WTC11 (cell line): ENCODE measurements around the gene QSOX2. TPM values are rescaled to one million over a fixed set of nuclear protein-coding genes. Genes with fewer than 3 reads are reported as not detected.

Experiments used
- ATAC-seq: fragments of 200-7000 bp; cut with Tn5 transposase; 2 replicates; pipeline ENCODE4 v1.10.0; 2021; ENCODE audit warnings: mild to moderate bottlenecking, moderate library complexity
- CTCF ChIA-PET: fragments of 300-600 bp; sonication (Branson Sonifier 250); formaldehyde crosslinking; loops from one replicate; lab custom pipeline; 2021; ENCODE audit warnings: antibody characterized with exemption; lab: Charles Lee
- POLR2A ChIA-PET: fragments of 350-600 bp; sonication (Branson Sonifier 250); formaldehyde crosslinking; loops from one replicate; lab custom pipeline; 2021; ENCODE audit warnings: antibody characterized with exemption; lab: Charles Lee
- DNase-seq: peaks from one replicate; pipeline ENCODE4 v3.0.0; 2021; ENCODE audit warnings: low spot score
- H3K27ac Mint-ChIP-seq: 2 replicates; pipeline ENCODE4 v1.8.0; 2021; ENCODE audit warnings: mixed read lengths
- H3K27me3 Mint-ChIP-seq: 2 replicates; pipeline ENCODE4 v1.8.0; 2021; ENCODE audit warnings: low read depth, mild to moderate bottlenecking, moderate library complexity, mixed read lengths
- H3K36me3 Mint-ChIP-seq: 2 replicates; pipeline ENCODE4 v1.8.0; 2021; ENCODE audit warnings: mixed read lengths
- H3K4me1 Mint-ChIP-seq: 2 replicates; pipeline ENCODE4 v1.8.0; 2022; ENCODE audit warnings: mixed read lengths
- H3K4me3 Mint-ChIP-seq: 2 replicates; pipeline ENCODE4 v1.8.0; 2021; ENCODE audit warnings: mild to moderate bottlenecking, moderate library complexity, mixed read lengths
- H3K9me3 Mint-ChIP-seq: 2 replicates; pipeline ENCODE4 v1.8.0; 2021; ENCODE audit warnings: mixed read lengths
- CREB1 ChIP-seq: sonication (generic); formaldehyde crosslinking; IDR thresholded peaks from 2 replicates; pipeline ENCODE4 v1.8.0; 2023; ENCODE audit warnings: mild to moderate bottlenecking, missing genetic modification reagents
- CREM ChIP-seq: sonication (generic); formaldehyde crosslinking; IDR thresholded peaks from 2 replicates; pipeline ENCODE4 v1.8.1; 2022; ENCODE audit warnings: mild to moderate bottlenecking, missing genetic modification reagents, moderate library complexity
- GABPB1 ChIP-seq: sonication (generic); formaldehyde crosslinking; IDR thresholded peaks from 2 replicates; pipeline ENCODE4 v1.8.1; 2023; ENCODE audit warnings: mild to moderate bottlenecking, missing genetic modification reagents
- GRHL2 ChIP-seq: fragments of 250-450 bp; sonication (Bioruptor Pico); IDR thresholded peaks from 2 replicates; pipeline ENCODE4 v1.8.0; 2022; ENCODE audit warnings: mild to moderate bottlenecking, moderate library complexity; ENCODE audit not compliant: insufficient replicate concordance, severe bottlenecking
- HMGA2 ChIP-seq: fragments of 250-450 bp; sonication (Bioruptor Pico); IDR thresholded peaks from 2 replicates; pipeline ENCODE4 v1.4.0; 2021; ENCODE audit warnings: mild to moderate bottlenecking, moderate library complexity
- KAT7 ChIP-seq: sonication (generic); formaldehyde crosslinking; IDR thresholded peaks from 2 replicates; pipeline ENCODE4 v1.8.1; 2023; ENCODE audit warnings: missing genetic modification reagents, mild to moderate bottlenecking, borderline replicate concordance
- SMAD3 ChIP-seq: sonication (generic); formaldehyde crosslinking; IDR thresholded peaks from 2 replicates; pipeline ENCODE4 v1.8.0; 2022; ENCODE audit warnings: missing genetic modification reagents, mild to moderate bottlenecking, borderline replicate concordance
- ZNF396 ChIP-seq: fragments of 250-450 bp; sonication (Bioruptor Pico); IDR thresholded peaks from 2 replicates; pipeline ENCODE4 v1.8.0; 2021; ENCODE audit warnings: mild to moderate bottlenecking, moderate library complexity, borderline replicate concordance
- total RNA-seq: library from RNA; stranded (reverse); gene quantifications from 3 replicates; pipeline ENCODE4 v1.2.3, GENCODE V29; 2021
- TF ChIP-seq, protein P1 (sequence below): sonication (generic); formaldehyde crosslinking; conservative IDR thresholded peaks from 2 replicates; pipeline ENCODE4 v1.8.1; 2022; ENCODE audit warnings: mild to moderate bottlenecking, missing genetic modification reagents
- TF ChIP-seq, protein P2 (sequence below): sonication (generic); formaldehyde crosslinking; IDR thresholded peaks from 2 replicates; pipeline ENCODE4 v1.8.0; 2023; ENCODE audit warnings: missing genetic modification reagents
- TF ChIP-seq, protein P3 (sequence below): sonication (generic); formaldehyde crosslinking; IDR thresholded peaks from 2 replicates; pipeline ENCODE4 v1.8.0; 2022; ENCODE audit warnings: missing genetic modification reagents
- TF ChIP-seq, protein P4 (sequence below): sonication (generic); formaldehyde crosslinking; IDR thresholded peaks from 2 replicates; pipeline ENCODE4 v1.8.0; 2023; ENCODE audit warnings: missing genetic modification reagents, mild to moderate bottlenecking, borderline replicate concordance
- TF ChIP-seq, protein P5 (sequence below): sonication (generic); formaldehyde crosslinking; IDR thresholded peaks from 2 replicates; pipeline ENCODE4 v1.8.1; 2023; ENCODE audit warnings: mild to moderate bottlenecking, missing genetic modification reagents, moderate library complexity
- TF ChIP-seq, protein P6 (sequence below): sonication (generic); formaldehyde crosslinking; IDR thresholded peaks from 2 replicates; pipeline ENCODE4 v1.8.1; 2023; ENCODE audit warnings: mild to moderate bottlenecking, missing genetic modification reagents
- TF ChIP-seq, protein P7 (sequence below): sonication (generic); formaldehyde crosslinking; IDR thresholded peaks from 2 replicates; pipeline ENCODE4 v1.8.0; 2022; ENCODE audit warnings: mild to moderate bottlenecking, missing genetic modification reagents
- TF ChIP-seq, protein P8 (sequence below): fragments of 250-450 bp; sonication (Bioruptor Pico); IDR thresholded peaks from 2 replicates; pipeline ENCODE4 v1.8.0; 2021; ENCODE audit warnings: mild to moderate bottlenecking

QSOX2 gene
- total RNA-seq, 1 experiment from 2014 or later: 33.2 TPM

DNA sequence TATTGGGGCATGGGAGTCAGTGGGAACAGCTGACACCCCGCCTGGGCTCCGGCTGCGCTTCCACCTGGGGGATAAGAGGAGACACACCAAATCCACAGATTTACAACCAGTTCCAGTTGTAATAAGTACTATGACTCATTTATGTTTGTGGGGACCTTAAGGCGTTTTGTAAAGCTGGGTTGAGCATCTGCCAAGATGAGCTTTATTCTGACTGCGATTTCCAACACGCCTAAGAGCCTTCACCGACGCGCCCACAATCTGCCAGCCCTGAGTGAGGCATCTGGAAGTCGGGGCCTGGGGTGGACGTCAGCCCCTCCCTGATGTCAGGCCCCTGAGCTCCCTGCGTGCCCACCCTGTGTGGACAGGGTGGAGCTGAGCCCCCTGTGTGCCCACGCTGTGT, 26.3 kb downstream of the QSOX2 start:
- H3K4me3 Mint-ChIP-seq: no peak overlapping the region
- no peak for TF ChIP-seq CREB1 (CRISPR knock-in tag)
- H3K27me3 Mint-ChIP-seq: no peaks in the 10 kb centered on the region
- no peaks in the 10 kb centered on the region for H3K4me1 Mint-ChIP-seq
- CTCF ChIA-PET: interaction anchor here (0.9 to 2.1 kb wide), 5 partner anchors 49 to 252 kb away, joined by 3 to 14 read pairs (median 5); no protein-coding TSS in a partner anchor
- POLR2A ChIA-PET: no interaction called here
- peaks cover 31% of the 10 kb centered on the region for H3K36me3 Mint-ChIP-seq
- ATAC-seq (no peak), DNase-seq (no peak)
- no peak overlapping the region for H3K27ac Mint-ChIP-seq
- peaks cover 2% of the 10 kb centered on the region; the same call in 1 of the 2 replicates for H3K9me3 Mint-ChIP-seq

DNA sequence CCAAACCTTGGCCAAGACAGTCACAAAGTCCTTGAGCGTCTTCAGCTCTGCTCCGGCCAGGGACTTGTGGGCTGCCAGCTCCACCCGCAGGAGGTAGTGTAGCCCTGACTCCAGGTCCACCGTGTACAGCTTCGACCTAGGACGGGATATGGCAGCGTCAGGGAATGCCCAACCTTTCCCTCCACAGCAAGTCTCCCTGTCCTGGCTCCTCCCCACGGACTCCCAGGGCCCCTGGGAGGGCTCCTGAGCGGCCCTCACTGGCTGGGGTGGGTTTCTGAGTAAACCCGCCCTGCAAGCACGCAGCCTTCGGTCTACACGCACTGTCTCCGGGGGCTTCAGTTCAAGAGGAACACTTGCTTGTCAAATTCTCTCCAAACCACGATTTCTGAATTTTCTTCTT, 26.9 kb downstream of the QSOX2 start:
- DNase-seq (no peak), ATAC-seq (no peak)
- Mint-ChIP-seq H3K4me3 (no peak overlapping the region), H3K9me3 (peaks cover 5% of the 10 kb centered on the region; the same call in 1 of the 2 replicates), H3K36me3 (peaks cover 32% of the 10 kb centered on the region), H3K27ac (no peak overlapping the region), H3K4me1 (no peaks in the 10 kb centered on the region), H3K27me3 (no peaks in the 10 kb centered on the region)
- CTCF ChIA-PET: interaction anchor here (0.9 to 2.1 kb wide), 8 partner anchors 22 to 251 kb away, joined by 3 to 14 read pairs (median 6); no protein-coding TSS in a partner anchor
- POLR2A ChIA-PET: no interaction called here
- TF ChIP-seq, protein P1, sequence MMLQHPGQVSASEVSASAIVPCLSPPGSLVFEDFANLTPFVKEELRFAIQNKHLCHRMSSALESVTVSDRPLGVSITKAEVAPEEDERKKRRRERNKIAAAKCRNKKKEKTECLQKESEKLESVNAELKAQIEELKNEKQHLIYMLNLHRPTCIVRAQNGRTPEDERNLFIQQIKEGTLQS: no peak
- TF ChIP-seq, protein P2, sequence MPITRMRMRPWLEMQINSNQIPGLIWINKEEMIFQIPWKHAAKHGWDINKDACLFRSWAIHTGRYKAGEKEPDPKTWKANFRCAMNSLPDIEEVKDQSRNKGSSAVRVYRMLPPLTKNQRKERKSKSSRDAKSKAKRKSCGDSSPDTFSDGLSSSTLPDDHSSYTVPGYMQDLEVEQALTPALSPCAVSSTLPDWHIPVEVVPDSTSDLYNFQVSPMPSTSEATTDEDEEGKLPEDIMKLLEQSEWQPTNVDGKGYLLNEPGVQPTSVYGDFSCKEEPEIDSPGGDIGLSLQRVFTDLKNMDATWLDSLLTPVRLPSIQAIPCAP (CRISPR knock-in tag): no peak
- TF ChIP-seq HMGA2 (CRISPR knock-in tag) (no peak), GRHL2 (no peak), CREM (CRISPR knock-in tag) (no peak), SMAD3 (CRISPR knock-in tag) (no peak), ZNF396 (CRISPR knock-in tag) (no peak), GABPB1 (no peak), KAT7 (CRISPR knock-in tag) (no peak)
- TF ChIP-seq, protein P3, sequence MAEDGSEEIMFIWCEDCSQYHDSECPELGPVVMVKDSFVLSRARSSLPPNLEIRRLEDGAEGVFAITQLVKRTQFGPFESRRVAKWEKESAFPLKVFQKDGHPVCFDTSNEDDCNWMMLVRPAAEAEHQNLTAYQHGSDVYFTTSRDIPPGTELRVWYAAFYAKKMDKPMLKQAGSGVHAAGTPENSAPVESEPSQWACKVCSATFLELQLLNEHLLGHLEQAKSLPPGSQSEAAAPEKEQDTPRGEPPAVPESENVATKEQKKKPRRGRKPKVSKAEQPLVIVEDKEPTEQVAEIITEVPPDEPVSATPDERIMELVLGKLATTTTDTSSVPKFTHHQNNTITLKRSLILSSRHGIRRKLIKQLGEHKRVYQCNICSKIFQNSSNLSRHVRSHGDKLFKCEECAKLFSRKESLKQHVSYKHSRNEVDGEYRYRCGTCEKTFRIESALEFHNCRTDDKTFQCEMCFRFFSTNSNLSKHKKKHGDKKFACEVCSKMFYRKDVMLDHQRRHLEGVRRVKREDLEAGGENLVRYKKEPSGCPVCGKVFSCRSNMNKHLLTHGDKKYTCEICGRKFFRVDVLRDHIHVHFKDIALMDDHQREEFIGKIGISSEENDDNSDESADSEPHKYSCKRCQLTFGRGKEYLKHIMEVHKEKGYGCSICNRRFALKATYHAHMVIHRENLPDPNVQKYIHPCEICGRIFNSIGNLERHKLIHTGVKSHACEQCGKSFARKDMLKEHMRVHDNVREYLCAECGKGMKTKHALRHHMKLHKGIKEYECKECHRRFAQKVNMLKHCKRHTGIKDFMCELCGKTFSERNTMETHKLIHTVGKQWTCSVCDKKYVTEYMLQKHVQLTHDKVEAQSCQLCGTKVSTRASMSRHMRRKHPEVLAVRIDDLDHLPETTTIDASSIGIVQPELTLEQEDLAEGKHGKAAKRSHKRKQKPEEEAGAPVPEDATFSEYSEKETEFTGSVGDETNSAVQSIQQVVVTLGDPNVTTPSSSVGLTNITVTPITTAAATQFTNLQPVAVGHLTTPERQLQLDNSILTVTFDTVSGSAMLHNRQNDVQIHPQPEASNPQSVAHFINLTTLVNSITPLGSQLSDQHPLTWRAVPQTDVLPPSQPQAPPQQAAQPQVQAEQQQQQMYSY: no peak
- TF ChIP-seq, protein P4, sequence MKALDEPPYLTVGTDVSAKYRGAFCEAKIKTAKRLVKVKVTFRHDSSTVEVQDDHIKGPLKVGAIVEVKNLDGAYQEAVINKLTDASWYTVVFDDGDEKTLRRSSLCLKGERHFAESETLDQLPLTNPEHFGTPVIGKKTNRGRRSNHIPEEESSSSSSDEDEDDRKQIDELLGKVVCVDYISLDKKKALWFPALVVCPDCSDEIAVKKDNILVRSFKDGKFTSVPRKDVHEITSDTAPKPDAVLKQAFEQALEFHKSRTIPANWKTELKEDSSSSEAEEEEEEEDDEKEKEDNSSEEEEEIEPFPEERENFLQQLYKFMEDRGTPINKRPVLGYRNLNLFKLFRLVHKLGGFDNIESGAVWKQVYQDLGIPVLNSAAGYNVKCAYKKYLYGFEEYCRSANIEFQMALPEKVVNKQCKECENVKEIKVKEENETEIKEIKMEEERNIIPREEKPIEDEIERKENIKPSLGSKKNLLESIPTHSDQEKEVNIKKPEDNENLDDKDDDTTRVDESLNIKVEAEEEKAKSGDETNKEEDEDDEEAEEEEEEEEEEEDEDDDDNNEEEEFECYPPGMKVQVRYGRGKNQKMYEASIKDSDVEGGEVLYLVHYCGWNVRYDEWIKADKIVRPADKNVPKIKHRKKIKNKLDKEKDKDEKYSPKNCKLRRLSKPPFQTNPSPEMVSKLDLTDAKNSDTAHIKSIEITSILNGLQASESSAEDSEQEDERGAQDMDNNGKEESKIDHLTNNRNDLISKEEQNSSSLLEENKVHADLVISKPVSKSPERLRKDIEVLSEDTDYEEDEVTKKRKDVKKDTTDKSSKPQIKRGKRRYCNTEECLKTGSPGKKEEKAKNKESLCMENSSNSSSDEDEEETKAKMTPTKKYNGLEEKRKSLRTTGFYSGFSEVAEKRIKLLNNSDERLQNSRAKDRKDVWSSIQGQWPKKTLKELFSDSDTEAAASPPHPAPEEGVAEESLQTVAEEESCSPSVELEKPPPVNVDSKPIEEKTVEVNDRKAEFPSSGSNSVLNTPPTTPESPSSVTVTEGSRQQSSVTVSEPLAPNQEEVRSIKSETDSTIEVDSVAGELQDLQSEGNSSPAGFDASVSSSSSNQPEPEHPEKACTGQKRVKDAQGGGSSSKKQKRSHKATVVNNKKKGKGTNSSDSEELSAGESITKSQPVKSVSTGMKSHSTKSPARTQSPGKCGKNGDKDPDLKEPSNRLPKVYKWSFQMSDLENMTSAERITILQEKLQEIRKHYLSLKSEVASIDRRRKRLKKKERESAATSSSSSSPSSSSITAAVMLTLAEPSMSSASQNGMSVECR (CRISPR knock-in tag): no peak
- TF ChIP-seq, protein P5, sequence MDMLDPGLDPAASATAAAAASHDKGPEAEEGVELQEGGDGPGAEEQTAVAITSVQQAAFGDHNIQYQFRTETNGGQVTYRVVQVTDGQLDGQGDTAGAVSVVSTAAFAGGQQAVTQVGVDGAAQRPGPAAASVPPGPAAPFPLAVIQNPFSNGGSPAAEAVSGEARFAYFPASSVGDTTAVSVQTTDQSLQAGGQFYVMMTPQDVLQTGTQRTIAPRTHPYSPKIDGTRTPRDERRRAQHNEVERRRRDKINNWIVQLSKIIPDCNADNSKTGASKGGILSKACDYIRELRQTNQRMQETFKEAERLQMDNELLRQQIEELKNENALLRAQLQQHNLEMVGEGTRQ (CRISPR knock-in tag): no peak
- TF ChIP-seq, protein P6, sequence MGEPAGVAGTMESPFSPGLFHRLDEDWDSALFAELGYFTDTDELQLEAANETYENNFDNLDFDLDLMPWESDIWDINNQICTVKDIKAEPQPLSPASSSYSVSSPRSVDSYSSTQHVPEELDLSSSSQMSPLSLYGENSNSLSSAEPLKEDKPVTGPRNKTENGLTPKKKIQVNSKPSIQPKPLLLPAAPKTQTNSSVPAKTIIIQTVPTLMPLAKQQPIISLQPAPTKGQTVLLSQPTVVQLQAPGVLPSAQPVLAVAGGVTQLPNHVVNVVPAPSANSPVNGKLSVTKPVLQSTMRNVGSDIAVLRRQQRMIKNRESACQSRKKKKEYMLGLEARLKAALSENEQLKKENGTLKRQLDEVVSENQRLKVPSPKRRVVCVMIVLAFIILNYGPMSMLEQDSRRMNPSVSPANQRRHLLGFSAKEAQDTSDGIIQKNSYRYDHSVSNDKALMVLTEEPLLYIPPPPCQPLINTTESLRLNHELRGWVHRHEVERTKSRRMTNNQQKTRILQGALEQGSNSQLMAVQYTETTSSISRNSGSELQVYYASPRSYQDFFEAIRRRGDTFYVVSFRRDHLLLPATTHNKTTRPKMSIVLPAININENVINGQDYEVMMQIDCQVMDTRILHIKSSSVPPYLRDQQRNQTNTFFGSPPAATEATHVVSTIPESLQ (CRISPR knock-in tag): no peak
- TF ChIP-seq, protein P7, sequence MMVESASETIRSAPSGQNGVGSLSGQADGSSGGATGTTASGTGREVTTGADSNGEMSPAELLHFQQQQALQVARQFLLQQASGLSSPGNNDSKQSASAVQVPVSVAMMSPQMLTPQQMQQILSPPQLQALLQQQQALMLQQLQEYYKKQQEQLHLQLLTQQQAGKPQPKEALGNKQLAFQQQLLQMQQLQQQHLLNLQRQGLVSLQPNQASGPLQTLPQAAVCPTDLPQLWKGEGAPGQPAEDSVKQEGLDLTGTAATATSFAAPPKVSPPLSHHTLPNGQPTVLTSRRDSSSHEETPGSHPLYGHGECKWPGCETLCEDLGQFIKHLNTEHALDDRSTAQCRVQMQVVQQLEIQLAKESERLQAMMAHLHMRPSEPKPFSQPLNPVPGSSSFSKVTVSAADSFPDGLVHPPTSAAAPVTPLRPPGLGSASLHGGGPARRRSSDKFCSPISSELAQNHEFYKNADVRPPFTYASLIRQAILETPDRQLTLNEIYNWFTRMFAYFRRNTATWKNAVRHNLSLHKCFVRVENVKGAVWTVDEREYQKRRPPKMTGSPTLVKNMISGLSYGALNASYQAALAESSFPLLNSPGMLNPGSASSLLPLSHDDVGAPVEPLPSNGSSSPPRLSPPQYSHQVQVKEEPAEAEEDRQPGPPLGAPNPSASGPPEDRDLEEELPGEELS (CRISPR knock-in tag): no peak
- TF ChIP-seq, protein P8, sequence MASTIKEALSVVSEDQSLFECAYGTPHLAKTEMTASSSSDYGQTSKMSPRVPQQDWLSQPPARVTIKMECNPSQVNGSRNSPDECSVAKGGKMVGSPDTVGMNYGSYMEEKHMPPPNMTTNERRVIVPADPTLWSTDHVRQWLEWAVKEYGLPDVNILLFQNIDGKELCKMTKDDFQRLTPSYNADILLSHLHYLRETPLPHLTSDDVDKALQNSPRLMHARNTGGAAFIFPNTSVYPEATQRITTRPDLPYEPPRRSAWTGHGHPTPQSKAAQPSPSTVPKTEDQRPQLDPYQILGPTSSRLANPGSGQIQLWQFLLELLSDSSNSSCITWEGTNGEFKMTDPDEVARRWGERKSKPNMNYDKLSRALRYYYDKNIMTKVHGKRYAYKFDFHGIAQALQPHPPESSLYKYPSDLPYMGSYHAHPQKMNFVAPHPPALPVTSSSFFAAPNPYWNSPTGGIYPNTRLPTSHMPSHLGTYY (CRISPR knock-in tag): no peak
